Smooth muscle cell of the brain vasculature (primary cell): Measurements from ENCODE around the gene C6orf141.

ENCODE experiments used
- DNase-seq: peaks from one replicate; pipeline ENCODE4 v3.0.0-alpha.2; 2012; ENCODE audit warnings: low read depth, low spot score

The C6orf141 gene

GRCh38 chr6:49539102-49539501 is 11.4 kb upstream of the C6orf141 start:
- DNase-seq = no peak

DNA sequence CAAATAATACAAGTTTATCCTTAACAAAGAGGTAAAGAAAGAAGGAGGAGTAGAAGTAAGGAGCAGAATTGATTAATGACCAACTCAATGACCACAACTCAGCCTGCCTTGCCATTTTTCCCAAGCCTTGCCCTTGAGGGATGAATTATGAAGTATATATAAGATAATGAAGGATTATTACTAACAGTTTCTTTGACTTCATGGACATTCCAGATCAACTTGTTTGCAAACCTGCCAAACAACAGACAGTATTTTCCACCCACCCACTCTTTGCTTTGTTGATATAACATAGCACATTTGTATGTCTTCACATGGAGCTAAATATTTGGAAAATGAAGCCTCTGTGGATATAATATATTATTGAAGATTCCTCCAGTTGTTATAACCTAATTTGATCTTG is 9.9 kb upstream of the C6orf141 start:
- no peak for DNase-seq

GRCh38 chr6:49541210-49541724 is 9.2 kb upstream of the C6orf141 start:
- DNase-seq = no peak

DNA sequence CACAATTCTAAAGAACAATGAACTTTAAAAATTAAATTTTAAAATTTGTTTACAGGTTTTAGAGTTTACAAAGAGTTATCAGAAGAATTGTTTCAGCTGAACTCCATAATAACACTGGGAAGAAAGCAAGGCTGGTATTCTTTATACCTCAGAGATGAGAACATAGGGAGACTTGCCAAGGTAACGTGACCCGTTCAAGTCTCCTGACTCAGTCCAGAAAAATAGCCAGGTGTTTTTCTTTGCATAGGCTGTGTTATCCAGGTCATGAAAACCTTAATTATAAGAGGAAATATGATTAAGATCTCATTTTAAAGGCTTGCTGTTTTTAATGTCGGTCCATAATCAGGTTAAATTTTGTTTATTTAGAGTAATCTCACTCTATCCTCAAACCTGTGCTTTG is 8.5 kb upstream of the C6orf141 start:
- DNase-seq = no peak

- no peak for DNase-seq
These were observed 7.2 kb upstream of the C6orf141 start for GRCh38 chr6:49543087-49543858.

DNA sequence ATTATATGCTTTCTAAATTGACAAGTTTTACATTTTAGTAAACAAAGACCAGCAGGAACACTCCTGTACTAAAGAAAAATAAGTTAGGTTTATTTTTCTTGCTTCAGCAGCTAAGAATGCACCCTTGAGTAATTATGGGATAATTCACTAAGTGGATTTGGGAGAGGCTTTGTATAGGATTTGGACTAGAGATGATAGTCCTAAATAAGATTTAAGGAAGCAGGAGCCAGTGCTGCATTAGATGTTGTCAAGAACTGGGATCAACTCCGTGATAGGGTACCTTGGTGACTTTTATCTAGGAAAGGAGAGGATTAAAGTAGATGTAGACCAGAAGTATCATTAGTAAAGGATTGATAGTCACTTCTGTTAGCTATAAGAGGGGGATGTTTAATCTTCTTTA is 4.1 kb upstream of the C6orf141 start:
- DNase-seq = no peak

DNA sequence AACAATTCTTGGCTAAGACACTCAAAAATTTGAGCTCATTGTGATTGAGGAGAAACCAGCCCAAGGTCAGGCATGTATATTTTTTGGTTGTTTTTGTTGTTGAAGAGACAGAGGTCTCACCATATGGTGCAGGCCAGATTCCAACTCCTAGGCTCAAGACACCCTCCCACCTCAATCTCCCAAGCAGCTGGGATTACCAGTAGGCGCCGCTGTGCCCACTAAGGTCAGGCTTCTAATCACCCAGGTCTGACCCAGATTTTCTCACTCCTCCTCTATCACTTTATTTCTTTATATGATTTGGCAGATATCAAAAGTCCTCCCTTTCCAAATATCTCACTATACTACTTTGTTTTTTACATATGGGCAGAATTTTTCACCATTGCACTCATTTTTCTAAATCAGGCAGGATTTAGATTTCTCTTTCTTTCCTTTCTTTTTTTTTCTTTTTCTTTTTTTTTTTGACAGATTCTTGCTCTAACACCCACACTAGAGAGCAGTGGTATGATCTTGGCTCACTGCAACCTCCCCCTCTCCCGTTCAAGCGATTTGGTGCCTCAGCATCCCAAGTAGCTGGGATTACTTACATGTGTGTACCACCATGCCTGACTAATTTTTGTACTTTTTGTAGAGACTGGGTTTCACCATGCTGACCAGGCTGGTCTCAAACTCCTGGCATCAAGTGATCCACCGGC is 1.7 kb upstream of the C6orf141 start:
- no peak for DNase-seq

- DNase-seq = no peak
These were observed 577 bp upstream of the C6orf141 start for GRCh38 chr6:49549691-49550491.

DNA sequence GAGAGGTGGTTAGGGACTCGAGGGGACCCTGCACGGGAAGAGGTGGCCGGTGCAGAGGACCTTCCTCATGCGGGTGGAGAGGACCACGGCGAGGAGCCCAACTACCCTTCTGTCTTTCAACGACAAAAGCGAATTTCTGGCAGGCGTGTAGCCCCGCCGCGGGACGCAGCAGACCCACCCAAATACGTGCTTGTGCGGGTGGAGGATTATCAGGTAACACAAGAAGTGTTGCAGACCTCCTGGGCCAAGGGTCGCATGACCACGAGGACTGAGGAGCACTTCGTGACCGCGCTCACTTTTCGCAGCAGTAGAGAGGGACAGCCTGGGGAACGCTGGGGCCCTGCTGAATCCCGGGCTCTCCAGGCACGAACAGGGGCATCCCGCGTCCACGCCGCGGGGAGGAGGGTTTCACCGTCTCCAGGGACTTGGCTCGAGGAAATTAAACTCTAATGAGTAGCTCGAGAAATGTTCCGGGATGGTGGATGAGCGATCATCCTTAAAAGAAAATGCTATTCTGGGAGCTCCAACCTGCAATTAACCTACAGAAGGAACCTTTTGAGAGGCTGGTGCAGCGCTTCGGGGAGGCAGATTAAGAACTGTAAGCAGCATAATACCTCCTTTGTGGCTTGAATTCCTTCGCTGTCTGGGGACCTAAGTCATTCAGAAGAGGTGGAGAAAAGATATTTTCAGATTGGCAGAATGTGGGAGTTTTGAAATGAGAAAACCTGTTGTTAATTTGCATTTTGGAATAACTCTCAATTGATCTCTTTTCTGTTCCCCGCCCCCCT is 804 bp downstream of the C6orf141 start:
- no peak for DNase-seq

GRCh38 chr6:49551866-49552129 is 1.3 kb downstream of the C6orf141 start:
- DNase-seq = no peak

DNA sequence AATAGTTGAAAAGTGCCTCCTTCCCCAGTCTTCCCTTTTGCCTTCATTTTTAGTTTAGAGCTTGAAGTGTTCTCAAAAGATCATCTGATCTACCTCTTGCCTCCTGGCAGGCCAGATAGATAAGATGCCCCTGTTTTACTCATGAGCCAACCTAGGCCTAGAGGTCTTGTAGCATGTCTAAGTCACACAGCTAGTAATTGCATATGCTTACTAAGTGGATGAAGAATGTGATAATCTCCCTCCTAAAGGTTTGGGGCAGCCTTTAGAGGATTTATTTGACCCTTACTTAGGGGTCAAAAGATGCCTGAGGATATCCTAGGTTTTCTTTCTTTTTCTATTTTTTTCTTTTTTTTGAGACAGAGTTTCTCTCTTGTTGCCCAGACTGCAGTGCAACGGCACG is 2.1 kb downstream of the C6orf141 start:
- no peak for DNase-seq

DNA sequence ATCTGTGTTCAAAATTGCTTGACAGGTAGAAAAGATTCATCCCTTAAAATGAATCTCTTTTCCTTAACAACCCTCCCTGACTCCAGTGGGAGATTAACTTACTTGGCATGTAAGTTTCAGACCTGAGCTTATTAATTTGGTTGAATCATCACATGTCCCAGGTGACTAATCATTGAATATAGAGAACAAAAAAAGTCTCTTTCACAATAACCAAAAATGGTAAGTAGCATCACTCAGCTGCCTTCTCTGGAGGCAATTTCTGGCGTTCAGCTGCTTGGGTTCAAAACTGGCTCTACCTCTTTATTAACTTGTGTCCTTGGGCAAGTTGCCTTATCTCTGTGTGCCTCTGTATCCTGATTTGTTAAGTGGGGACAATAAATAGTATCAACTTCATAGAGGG is 2.9 kb downstream of the C6orf141 start:
- DNase-seq = no peak

- no peak for DNase-seq
These were observed 5.5 kb downstream of the C6orf141 start for GRCh38 chr6:49555951-49556350.

DNA sequence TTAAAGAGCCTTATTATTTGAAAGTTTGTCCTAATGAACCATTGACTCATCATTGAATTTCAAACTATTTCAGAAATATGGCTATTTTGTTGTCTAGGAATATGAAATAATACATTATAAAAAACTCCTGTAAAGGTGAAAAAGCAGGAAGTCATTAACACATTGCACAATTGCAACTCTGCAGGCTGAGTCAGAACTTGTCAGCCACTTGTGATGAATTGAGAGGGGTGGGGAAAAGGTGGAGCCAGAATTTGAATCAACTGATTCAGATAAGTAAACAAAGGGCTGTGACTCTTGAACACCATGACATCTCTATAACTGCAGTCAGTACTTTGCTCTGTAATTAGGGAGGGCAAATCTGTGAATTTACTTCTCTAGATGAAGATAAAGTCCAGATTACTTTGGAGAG is 6.0 kb downstream of the C6orf141 start:
- no peak for DNase-seq

DNA sequence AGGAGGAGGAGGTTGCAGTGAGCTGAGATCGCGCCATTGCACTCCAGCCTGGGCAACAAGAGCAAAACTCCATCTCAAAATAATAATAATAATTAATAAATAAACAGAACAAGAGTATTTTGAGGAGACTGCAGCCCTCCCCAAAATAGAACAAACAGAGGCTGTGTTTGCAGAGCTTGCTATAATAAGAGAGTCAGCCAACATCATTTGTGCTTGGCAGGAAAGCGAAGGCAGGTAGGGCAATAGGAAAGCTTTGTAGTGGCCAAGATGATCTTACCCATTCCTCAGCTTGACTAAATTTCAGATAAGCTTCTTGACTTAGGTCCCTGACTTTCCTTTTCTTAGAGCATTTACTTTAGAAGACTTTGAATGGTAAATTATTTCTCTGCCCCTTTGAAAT is 6.7 kb downstream of the C6orf141 start:
- DNase-seq = no peak

DNA sequence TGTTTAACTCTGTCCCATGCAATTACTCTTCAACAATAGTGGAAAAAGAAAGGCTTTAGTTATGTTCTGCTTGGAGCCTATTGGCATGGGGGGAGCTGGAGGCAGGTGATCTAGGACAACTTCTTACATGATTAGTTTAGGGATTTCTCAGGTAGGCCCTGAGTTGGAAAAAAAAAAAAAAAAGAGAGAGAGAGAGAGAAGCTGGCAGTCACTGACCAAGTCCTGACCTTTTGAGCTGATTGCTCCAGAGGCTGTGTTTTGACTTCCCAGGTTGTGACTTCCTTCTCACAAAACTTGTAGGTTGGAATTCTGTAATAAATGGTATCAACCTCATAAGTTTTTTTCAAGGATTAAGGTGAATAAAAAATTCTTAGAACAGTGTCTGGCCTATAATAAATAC is 7.8 kb downstream of the C6orf141 start:
- DNase-seq = no peak

DNA sequence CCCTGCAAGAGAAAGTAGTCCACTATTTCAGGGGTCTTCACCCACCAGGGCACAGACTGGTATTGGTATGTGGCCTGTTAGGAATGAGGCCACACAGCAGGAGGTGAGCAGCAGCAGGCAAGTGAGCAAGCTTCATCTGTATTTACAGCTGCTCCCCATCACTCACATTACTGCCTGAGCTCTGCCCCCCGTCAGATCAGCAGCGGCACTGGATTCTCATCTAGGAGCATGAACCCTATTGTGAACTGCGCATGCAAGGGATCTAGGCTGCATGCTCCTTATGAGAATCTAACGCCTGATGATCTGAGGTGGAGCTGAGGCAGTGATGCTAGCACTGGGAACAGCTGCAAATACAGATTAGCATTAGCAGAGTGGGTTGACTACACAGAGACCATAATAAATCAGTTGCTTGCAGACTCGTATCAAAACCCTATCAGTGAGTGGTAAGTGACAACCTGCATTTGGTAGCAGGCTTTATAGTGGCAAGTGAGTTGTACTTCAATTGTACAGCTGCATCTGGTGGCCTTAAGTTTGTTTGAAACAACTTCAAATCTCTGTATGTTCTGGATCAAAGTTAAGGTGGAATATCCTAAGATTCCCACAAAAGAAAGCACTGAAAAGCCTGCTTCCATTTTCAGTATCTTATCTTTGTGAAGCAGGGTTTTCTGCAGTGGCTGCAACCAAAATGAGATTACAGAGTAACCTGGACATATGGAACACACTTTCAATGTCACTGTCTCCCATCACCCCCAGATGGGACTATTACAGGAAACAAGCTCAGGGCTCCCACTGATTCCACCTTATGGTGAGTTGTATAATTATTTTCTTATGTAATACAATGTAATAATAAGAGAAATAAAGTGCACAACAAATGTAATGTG is 12.8 kb downstream of the C6orf141 start:
- no peak for DNase-seq

GRCh38 chr6:49564552-49564951 is 14.1 kb downstream of the C6orf141 start:
- DNase-seq = no peak

- no peak for DNase-seq
These were observed 14.8 kb downstream of the C6orf141 start for GRCh38 chr6:49565261-49565660.

- peak; percentile 4 for DNase-seq
These were observed 15.4 kb downstream of the C6orf141 start for GRCh38 chr6:49565855-49566254.
